ENCODE data around the gene SLC30A5. TPM values are rescaled to one million over a fixed set of nuclear protein-coding genes. Genes with fewer than 3 reads are reported as not detected.

Gene SLC30A5
- total and polyA plus RNA-seq, 2 of the 13 experiments (the other 11 are each of a cell fraction or from before 2014, with no cell fraction given): 46.0 to 53.6 TPM

DNA sequence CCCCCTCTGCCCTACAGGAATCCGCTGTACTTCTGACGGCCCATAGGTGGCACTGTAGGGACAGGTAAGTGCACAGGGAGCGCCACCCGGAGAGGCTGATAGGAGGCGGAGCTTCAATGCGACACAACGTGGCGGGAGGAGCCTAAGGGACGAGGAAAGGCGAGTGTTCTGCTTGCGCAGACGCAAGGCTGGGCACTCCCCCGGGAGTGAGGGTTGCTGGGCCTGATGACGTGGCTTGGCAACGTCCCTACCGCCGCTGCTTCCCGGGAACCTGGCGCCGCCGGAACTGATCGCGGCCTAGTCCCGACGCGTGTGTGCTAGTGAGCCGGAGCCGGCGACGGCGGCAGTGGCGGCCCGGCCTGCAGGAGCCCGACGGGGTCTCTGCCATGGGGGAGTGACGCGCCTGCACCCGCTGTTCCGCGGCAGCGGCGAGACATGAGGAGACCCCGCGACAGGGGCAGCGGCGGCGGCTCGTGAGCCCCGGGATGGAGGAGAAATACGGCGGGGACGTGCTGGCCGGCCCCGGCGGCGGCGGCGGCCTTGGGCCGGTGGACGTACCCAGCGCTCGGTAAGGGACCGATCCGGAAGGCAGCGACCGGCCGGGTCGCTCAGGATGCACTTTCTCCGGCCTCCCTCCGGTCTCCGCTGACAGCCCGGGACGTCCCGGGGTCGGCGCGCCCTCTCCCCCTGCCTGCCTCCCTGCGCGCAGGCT is at the start of gene SLC30A5 (continued):
- TF ChIP-seq, protein P1, sequence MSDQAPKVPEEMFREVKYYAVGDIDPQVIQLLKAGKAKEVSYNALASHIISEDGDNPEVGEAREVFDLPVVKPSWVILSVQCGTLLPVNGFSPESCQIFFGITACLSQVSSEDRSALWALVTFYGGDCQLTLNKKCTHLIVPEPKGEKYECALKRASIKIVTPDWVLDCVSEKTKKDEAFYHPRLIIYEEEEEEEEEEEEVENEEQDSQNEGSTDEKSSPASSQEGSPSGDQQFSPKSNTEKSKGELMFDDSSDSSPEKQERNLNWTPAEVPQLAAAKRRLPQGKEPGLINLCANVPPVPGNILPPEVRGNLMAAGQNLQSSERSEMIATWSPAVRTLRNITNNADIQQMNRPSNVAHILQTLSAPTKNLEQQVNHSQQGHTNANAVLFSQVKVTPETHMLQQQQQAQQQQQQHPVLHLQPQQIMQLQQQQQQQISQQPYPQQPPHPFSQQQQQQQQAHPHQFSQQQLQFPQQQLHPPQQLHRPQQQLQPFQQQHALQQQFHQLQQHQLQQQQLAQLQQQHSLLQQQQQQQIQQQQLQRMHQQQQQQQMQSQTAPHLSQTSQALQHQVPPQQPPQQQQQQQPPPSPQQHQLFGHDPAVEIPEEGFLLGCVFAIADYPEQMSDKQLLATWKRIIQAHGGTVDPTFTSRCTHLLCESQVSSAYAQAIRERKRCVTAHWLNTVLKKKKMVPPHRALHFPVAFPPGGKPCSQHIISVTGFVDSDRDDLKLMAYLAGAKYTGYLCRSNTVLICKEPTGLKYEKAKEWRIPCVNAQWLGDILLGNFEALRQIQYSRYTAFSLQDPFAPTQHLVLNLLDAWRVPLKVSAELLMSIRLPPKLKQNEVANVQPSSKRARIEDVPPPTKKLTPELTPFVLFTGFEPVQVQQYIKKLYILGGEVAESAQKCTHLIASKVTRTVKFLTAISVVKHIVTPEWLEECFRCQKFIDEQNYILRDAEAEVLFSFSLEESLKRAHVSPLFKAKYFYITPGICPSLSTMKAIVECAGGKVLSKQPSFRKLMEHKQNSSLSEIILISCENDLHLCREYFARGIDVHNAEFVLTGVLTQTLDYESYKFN (CRISPR knock-in tag; conservative IDR thresholded peaks at IDR 0.05): 0 out of 2 replicates have a peak, but pooled peaks have one; percentile 6
- TF ChIP-seq ZNF20 (CRISPR knock-in tag; IDR thresholded peaks at IDR 0.05) (no peak), FOXP1 (IDR thresholded peaks at IDR 0.05) (no peak), FOXP1 (CRISPR knock-in tag; IDR thresholded peaks at IDR 0.05) (no peak), ZNF629 (CRISPR knock-in tag; conservative IDR thresholded peaks at IDR 0.05) (no peak), ZNF530 (CRISPR knock-in tag; IDR thresholded peaks at IDR 0.05; ENCODE audit: low read depth) (no peak), STAT5B (CRISPR knock-in tag; IDR thresholded peaks at IDR 0.05) (peak; percentile 84; the same call in 1 of the 2 replicates), NFIC (IDR thresholded peaks at IDR 0.05; ENCODE audit: low read length) (no peak), CREM (IDR thresholded peaks at IDR 0.05) (peak; percentile 84), CREM (CRISPR knock-in tag; IDR thresholded peaks at IDR 0.05) (peak; percentile 17; the same call in 1 of the 2 replicates), NR3C1 (CRISPR knock-in tag; IDR thresholded peaks at IDR 0.05) (no peak), ZNF562 (CRISPR knock-in tag; IDR thresholded peaks at IDR 0.05; ENCODE audit: borderline replicate concordance) (no peak), TCF7L2 (IDR thresholded peaks at IDR 0.05; ENCODE audit: low read depth, low read length) (no peak)
- TF ChIP-seq, protein P2, sequence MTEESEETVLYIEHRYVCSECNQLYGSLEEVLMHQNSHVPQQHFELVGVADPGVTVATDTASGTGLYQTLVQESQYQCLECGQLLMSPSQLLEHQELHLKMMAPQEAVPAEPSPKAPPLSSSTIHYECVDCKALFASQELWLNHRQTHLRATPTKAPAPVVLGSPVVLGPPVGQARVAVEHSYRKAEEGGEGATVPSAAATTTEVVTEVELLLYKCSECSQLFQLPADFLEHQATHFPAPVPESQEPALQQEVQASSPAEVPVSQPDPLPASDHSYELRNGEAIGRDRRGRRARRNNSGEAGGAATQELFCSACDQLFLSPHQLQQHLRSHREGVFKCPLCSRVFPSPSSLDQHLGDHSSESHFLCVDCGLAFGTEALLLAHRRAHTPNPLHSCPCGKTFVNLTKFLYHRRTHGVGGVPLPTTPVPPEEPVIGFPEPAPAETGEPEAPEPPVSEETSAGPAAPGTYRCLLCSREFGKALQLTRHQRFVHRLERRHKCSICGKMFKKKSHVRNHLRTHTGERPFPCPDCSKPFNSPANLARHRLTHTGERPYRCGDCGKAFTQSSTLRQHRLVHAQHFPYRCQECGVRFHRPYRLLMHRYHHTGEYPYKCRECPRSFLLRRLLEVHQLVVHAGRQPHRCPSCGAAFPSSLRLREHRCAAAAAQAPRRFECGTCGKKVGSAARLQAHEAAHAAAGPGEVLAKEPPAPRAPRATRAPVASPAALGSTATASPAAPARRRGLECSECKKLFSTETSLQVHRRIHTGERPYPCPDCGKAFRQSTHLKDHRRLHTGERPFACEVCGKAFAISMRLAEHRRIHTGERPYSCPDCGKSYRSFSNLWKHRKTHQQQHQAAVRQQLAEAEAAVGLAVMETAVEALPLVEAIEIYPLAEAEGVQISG (CRISPR knock-in tag; IDR thresholded peaks at IDR 0.05): peak; percentile 92
- TF ChIP-seq, protein P3, sequence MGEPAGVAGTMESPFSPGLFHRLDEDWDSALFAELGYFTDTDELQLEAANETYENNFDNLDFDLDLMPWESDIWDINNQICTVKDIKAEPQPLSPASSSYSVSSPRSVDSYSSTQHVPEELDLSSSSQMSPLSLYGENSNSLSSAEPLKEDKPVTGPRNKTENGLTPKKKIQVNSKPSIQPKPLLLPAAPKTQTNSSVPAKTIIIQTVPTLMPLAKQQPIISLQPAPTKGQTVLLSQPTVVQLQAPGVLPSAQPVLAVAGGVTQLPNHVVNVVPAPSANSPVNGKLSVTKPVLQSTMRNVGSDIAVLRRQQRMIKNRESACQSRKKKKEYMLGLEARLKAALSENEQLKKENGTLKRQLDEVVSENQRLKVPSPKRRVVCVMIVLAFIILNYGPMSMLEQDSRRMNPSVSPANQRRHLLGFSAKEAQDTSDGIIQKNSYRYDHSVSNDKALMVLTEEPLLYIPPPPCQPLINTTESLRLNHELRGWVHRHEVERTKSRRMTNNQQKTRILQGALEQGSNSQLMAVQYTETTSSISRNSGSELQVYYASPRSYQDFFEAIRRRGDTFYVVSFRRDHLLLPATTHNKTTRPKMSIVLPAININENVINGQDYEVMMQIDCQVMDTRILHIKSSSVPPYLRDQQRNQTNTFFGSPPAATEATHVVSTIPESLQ (CRISPR knock-in tag; conservative IDR thresholded peaks at IDR 0.05): no peak
- TF ChIP-seq, protein P4, sequence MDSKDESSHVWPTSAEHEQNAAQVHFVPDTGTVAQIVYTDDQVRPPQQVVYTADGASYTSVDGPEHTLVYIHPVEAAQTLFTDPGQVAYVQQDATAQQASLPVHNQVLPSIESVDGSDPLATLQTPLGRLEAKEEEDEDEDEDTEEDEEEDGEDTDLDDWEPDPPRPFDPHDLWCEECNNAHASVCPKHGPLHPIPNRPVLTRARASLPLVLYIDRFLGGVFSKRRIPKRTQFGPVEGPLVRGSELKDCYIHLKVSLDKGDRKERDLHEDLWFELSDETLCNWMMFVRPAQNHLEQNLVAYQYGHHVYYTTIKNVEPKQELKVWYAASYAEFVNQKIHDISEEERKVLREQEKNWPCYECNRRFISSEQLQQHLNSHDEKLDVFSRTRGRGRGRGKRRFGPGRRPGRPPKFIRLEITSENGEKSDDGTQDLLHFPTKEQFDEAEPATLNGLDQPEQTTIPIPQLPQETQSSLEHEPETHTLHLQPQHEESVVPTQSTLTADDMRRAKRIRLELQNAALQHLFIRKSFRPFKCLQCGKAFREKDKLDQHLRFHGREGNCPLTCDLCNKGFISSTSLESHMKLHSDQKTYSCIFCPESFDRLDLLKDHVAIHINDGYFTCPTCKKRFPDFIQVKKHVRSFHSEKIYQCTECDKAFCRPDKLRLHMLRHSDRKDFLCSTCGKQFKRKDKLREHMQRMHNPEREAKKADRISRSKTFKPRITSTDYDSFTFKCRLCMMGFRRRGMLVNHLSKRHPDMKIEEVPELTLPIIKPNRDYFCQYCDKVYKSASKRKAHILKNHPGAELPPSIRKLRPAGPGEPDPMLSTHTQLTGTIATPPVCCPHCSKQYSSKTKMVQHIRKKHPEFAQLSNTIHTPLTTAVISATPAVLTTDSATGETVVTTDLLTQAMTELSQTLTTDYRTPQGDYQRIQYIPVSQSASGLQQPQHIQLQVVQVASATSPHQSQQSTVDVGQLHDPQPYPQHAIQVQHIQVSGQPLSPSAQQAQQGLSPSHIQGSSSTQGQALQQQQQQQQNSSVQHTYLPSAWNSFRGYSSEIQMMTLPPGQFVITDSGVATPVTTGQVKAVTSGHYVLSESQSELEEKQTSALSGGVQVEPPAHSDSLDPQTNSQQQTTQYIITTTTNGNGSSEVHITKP (CRISPR knock-in tag; IDR thresholded peaks at IDR 0.05; ENCODE audit: low read depth): no peak; the same call in 1 of the 2 replicates
- TF ChIP-seq, protein P5, sequence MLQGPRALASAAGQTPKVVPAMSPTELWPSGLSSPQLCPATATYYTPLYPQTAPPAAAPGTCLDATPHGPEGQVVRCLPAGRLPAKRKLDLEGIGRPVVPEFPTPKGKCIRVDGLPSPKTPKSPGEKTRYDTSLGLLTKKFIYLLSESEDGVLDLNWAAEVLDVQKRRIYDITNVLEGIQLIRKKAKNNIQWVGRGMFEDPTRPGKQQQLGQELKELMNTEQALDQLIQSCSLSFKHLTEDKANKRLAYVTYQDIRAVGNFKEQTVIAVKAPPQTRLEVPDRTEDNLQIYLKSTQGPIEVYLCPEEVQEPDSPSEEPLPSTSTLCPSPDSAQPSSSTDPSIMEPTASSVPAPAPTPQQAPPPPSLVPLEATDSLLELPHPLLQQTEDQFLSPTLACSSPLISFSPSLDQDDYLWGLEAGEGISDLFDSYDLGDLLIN (CRISPR knock-in tag; IDR thresholded peaks at IDR 0.05; ENCODE audit: borderline replicate concordance): no peak
